Astrocyte of the cerebellum (primary cell): ENCODE data around the gene CASD1.

Experiments used
- DNase-seq: peaks from one replicate; pipeline ENCODE4 v3.0.0-alpha.2; 2011; ENCODE audit warnings: low read depth
- H3K4me3 ChIP-seq: 2 replicates; pipeline ENCODE4 v1.5.1; 2011; ENCODE audit warnings: mild to moderate bottlenecking, low read depth, low read length, moderate library complexity
- in situ Hi-C: cut with HindIII; loops from 2 replicates; pipeline ENCODE4 v1.10.0; 2017; ENCODE audit warnings: low sequenced_read_pairs
- TF ChIP-seq, protein P1 (sequence below): IDR thresholded peaks from 2 replicates; pipeline ENCODE4 v1.5.1; 2012; ENCODE audit warnings: low read length, low read depth, moderate library complexity, mild to moderate bottlenecking; ENCODE audit errors: missing control alignments

The CASD1 gene

GRCh38 chr7:94602181-94602580 is 92.6 kb downstream of the CASD1 start:
- DNase-seq, result no peak
- TF ChIP-seq, protein P1, sequence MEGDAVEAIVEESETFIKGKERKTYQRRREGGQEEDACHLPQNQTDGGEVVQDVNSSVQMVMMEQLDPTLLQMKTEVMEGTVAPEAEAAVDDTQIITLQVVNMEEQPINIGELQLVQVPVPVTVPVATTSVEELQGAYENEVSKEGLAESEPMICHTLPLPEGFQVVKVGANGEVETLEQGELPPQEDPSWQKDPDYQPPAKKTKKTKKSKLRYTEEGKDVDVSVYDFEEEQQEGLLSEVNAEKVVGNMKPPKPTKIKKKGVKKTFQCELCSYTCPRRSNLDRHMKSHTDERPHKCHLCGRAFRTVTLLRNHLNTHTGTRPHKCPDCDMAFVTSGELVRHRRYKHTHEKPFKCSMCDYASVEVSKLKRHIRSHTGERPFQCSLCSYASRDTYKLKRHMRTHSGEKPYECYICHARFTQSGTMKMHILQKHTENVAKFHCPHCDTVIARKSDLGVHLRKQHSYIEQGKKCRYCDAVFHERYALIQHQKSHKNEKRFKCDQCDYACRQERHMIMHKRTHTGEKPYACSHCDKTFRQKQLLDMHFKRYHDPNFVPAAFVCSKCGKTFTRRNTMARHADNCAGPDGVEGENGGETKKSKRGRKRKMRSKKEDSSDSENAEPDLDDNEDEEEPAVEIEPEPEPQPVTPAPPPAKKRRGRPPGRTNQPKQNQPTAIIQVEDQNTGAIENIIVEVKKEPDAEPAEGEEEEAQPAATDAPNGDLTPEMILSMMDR, result no peak
- no peak overlapping the region for H3K4me3 ChIP-seq
- in situ Hi-C loops, result no loop called here

DNA sequence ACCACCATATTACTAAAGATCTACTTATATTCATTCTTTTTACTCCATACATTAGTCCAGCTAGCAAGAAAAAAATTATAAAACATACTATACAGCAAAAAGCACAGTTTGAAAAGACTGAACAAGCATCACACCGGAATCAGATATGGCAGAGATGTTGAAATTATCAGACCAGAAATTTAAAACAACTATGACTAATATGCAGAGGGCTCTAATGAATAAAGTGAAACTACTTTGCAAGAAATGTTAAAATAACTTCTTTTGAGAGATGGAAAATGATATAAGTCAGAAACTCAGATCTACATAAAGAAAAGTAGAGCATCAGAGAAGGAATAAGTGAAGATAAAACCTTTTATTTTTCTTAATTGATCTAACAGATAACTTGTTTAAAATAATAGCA is 95.4 kb downstream of the CASD1 start:
- DNase-seq, result no peak
- TF ChIP-seq, protein P1, result no peak
- H3K4me3 ChIP-seq, result no peak overlapping the region
- in situ Hi-C loops, result no loop called here
